Measurements from ENCODE around the gene JARID2.
"Not testable (repeated sequence)": the region's sequence is repeated elsewhere in the genome, so short reads cannot be mapped to it uniquely, and the experiment has no call there.

Gene JARID2

GRCh38 chr6:15405129-15406068 lies 159.5 kb downstream of the JARID2 start:
- no peak for DNase-seq

GRCh38 chr6:15406452-15406851 lies 160.6 kb downstream of the JARID2 start:
- no peak for DNase-seq

- DNase-seq = no peak
Measured at GRCh38 chr6:15408008-15408407, 162.1 kb downstream of the JARID2 start.

GRCh38 chr6:15408758-15409157 lies 162.9 kb downstream of the JARID2 start:
- DNase-seq = no peak

DNA sequence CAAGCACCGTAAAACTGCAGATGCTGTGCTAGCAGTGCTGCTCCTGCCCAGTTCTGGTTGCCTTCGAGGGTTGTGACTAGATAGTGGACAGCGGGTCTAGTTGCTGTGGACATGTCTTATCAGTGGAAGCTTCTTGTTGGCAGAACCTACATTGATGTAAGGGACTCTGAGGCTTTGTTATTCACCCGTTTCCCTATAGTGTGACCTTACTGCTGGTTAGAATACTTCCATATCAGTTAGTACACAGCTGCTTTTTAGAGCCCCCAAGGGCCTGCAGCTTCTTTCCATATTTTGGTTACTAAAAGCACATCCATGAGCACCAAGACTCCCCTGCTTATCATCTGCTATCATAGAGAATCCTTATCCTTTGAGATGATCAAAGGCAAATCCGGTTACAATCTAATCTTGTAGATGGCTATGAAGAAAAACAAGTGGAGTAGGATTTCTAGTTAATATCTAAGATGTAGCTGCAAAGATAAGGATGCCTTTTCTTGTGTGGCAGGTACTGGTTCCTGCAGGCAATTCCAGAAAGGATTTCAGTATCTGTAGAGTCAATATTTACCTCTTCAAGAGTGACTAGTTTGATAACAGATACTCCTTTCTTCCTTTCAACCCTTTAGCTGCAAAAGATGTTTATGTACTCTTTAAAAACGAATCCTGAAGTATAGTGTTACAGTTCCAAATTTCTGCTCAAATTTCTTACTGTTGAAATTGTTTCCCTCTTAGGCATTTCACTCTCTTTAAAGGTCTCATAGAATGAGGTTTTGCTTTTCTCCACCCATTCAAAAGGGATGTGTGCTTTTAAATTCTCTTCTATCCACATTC lies 163.6 kb downstream of the JARID2 start:
- DNase-seq = no peak

DNA sequence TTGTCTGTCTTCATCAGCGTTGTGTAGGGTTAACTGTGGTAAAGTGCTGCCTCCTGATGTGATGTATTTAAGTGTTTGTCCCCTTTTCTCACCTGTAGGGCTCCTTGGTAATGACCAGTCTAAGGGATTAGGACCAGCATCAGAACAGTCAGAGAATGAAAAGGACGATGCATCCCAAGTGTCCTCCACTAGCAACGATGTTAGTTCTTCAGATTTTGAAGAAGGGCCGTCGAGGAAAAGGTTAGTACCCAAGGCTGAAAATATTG lies 164.2 kb downstream of the JARID2 start:
- DNase-seq = no peak

DNA sequence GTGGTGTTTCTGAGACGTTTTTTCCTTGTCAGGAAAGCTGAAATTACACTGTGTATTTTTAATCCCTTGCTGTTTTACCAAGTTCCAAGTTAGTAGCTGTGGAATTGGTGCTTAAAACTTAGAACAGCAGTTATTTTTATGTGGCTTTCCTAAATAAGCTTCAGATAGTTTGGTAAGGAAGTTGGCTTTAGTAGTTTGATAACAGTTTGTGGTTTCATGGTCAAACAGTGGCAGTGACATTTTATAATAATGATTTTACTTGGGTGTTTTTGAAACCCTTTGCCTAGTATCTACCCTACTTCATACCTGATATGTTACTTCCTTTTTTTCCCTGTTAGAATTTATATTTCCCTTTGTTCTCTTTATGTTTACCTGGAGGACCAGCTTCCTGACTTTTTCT lies 164.9 kb downstream of the JARID2 start:
- no peak for DNase-seq

DNA sequence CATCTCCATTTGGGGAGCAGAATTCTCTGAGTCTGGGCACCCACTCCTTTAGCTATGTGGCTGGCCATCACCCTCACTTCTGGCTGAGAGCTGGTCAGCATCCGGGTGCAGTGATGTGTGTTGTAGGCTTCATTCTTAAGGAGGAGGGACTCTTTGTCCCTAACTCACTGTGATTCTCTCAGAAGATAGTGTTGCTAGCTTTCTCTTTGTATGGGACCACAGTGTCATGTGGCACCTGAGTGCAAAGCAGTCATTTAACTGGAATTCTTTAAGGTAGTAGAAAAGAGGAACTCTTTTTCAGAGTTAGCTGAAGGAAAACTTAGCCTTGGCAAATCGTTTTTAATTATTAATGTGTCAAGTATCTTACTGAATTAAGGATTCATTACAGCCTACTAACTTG lies 165.9 kb downstream of the JARID2 start:
- no peak for DNase-seq

- DNase-seq = no peak
Measured at GRCh38 chr6:15412767-15413166, 166.9 kb downstream of the JARID2 start.

DNA sequence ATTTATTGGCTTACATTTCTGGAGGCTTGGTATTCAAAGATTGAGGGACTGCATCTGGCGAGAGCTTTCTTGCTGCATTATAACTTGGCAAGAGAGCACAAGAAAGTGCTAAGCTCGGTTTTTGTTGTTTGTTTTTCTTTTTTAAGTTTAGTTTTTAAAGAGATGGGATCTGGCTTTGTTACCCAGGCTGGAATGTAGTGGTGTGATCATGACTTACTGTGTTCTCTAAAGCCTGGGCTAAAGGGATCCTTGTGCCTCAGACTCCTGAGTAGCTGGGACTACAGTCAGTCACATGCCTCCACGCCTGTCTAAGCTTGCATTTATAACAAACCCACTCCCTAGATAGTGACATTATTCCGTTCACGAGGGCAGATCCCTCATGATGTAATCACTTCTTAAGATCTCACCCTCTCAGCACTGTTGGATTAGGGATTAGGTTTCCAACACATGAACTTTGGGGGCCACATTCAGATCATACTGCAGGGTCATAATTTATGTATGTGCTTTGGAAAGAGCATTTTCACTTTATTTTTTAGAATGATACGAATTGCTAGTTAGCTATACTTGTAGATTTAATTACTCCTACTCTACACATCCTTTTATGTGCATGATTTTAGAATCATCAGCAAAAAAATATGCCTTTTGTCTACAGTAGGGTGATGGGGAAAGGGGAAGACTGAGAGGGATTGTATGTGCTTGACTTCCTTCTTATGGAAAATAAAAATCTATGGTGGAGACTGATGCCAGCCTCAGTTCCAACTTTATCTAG lies 167.8 kb downstream of the JARID2 start:
- DNase-seq = no peak

DNA sequence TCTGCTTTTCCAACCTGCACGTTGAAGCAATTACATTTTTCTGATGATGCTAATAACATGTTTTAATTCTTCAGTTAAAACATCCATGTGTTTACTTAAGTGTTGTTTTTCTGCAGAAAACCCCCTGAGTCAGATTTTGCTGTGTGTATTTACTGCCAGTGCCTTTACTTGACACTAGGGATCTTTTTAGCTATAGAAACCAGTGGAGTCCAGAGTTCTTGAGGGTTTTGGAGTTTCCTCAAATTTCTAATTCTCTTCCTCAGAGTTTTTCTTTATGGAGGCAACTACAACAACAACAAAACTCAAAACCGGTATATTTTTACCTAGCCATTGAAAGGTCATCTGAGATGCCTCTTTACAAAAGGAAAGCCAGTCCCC lies 168.4 kb downstream of the JARID2 start:
- no peak for DNase-seq

DNA sequence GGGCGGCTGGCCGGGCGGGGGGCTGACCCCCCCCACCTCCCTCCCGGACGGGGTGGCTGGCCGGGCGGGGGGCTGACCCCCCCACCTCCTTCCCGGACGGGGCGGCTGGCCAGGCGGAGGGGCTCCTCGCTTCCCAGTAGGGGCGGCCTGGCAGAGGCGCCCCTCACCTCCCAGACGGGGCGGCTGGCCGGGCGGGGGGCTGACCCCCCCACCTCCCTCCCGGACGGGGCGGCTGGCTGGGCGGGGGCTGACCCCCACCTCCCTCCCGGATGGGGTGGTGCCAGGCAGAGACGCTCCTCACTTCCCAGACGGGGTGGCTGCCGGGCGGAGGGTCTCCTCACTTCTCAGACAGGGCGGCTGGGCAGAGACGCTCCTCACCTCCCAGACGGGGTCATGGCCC lies 169.8 kb downstream of the JARID2 start:
- not testable (repeated sequence) for DNase-seq

DNA sequence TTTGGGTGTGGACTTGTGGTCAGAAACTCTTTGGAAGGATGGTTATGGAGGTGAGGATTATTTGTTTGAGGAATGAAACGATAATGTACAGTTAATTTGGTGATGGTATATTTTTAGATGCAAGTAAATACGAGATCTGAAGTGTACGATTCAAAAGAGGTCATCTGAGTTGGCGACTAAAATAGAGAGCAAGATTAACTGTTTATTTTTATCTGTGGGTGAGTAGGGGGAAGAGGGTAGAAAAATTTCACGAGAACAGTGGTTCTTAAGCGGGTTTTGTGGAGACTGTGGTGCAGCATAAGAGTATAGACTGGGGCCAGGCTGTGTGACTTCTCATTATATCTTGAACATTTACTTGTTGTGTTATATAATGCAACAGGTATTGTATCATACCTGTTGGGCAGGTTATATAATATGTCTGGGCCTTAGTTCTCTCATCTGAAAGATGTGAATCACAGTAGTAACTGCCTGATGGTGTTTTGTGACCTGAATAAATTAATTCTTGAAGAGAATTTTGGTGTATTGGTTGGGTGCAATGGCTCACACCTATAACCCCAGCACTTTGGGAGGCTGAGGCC lies 171.2 kb downstream of the JARID2 start:
- DNase-seq = no peak

- peak; percentile 85 for DNase-seq
Measured at GRCh38 chr6:15417811-15418210, 171.9 kb downstream of the JARID2 start.

GRCh38 chr6:15419493-15419892 lies 173.6 kb downstream of the JARID2 start:
- DNase-seq = no peak

GRCh38 chr6:15420959-15421438 lies 175.1 kb downstream of the JARID2 start:
- DNase-seq = no peak

DNA sequence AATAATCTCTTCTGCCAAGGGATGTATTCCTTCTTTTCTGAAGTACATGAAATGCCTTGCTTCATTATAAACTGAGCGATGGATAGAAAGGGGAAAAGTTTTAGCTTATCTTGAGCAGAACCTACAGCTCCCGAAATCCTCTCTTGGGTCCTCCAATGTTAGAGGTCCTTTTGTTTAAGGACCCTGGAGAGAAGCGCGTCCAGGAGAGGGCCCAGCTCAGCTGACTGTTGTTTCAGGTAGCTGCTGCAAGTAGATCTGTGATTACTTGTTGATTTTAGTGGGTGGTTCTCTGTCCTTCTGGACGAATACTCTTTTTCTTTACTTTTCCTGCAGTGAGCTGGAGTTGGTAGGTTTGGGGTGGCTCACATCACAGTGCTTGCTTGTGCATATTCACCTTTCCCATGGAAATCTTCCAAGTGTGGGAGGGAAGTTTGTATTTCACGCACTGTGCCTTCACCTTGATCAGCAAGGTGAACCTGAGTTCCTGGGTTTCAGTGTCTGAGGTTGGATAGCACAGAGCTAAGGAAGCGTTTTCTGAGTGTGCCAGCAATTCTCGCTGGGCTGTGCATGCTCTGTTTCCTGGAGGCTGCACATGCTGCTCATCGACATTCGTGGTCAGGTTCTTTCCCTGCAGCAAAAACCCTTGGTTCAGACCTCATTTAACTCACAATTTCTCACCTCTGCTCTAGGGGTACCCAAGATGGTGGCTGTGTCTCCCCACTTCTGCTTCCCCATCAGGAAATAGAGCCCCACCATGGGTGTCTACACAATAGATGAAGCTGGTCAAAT lies 176.3 kb downstream of the JARID2 start:
- DNase-seq = no peak

GRCh38 chr6:15423286-15423993 lies 177.6 kb downstream of the JARID2 start:
- no peak for DNase-seq

DNA sequence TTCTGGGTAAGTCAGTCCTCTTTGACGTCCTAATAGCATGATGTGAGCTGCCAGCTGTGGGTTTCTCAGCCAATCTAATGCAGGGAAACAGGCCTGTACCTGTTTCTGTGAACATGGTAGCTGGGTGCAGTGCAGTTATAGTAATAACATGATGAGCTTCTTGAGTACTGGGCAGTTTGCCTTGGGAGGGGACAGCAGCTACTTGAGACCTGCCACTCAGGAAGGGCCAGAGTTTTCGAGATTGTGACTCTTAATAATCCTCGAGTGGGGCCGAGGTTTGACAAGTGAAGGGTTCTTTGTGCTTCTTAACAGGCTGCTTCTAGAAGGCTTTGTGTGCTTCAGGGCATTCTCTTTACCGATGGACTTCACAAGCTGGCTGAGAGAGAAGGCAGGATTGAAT lies 180.1 kb downstream of the JARID2 start:
- DNase-seq = no peak

GRCh38 chr6:15426395-15426794 lies 180.5 kb downstream of the JARID2 start:
- no peak for DNase-seq

DNA sequence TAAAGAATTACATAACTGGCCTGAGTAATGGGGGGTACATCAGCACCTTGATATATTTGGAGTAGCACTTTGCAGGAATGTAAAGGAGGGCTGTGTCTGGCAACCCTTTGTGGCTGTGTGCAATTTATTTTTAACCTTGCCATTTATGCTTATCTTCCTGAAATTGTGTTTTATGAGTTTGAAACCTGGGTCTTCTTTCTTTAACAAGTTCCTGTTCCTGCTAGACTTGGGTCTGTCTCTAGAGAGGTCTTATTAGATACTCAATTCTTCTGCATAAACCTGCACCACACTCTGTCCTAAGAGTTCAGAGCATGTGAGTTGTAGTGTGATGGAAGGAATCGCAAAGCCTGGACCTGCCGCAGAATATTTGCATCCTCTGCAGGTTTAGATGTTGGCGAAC lies 181.0 kb downstream of the JARID2 start:
- no peak for DNase-seq

Data from fibroblast of skin of right biceps (primary cell).